Stimulated activated naive CD4-positive, alpha-beta T cell treated with Interleukin-2 at 50 U/mL for 16 hours (primary cell): ENCODE data around the gene RFX4.

Experiments
- DNase-seq: peaks from one replicate; lab custom pipeline; 2025; lab: John Stamatoyannopoulos, UW

Gene RFX4

GRCh38 chr12:106647793-106648514 lies 65.2 kb downstream of the RFX4 start:
- DNase-seq, result no peak

GRCh38 chr12:106648736-106649135 lies 65.9 kb downstream of the RFX4 start:
- DNase-seq, result no peak

- no peak for DNase-seq
These were observed 68.7 kb downstream of the RFX4 start for GRCh38 chr12:106651552-106651951.

GRCh38 chr12:106652510-106653015 lies 69.8 kb downstream of the RFX4 start:
- DNase-seq, result no peak

GRCh38 chr12:106655577-106655976 lies 72.8 kb downstream of the RFX4 start:
- DNase-seq, result no peak

- DNase-seq, result no peak
These were observed 74.7 kb downstream of the RFX4 start for GRCh38 chr12:106657488-106657887.

- DNase-seq, result no peak
These were observed 80.6 kb downstream of the RFX4 start for GRCh38 chr12:106663385-106663784.

- no peak for DNase-seq
These were observed 86.4 kb downstream of the RFX4 start for GRCh38 chr12:106669216-106669615.

GRCh38 chr12:106670131-106670530 lies 87.3 kb downstream of the RFX4 start:
- no peak for DNase-seq

- no peak for DNase-seq
These were observed 89.0 kb downstream of the RFX4 start for GRCh38 chr12:106671840-106672239.

GRCh38 chr12:106672314-106673025 lies 89.7 kb downstream of the RFX4 start:
- DNase-seq, result no peak

- no peak for DNase-seq
These were observed 90.3 kb downstream of the RFX4 start for GRCh38 chr12:106673141-106673540.

- DNase-seq, result no peak
These were observed 93.0 kb downstream of the RFX4 start for GRCh38 chr12:106675651-106676435.

GRCh38 chr12:106679574-106679973 lies 96.8 kb downstream of the RFX4 start:
- DNase-seq, result no peak

GRCh38 chr12:106680280-106680679 lies 97.5 kb downstream of the RFX4 start:
- no peak for DNase-seq

GRCh38 chr12:106681210-106681609 lies 98.4 kb downstream of the RFX4 start:
- DNase-seq, result no peak

GRCh38 chr12:106682594-106683234 lies 99.9 kb downstream of the RFX4 start:
- no peak for DNase-seq

GRCh38 chr12:106684497-106684896 lies 101.7 kb downstream of the RFX4 start:
- DNase-seq, result no peak

GRCh38 chr12:106685381-106685780 lies 102.6 kb downstream of the RFX4 start:
- DNase-seq, result no peak

GRCh38 chr12:106687672-106688071 lies 104.9 kb downstream of the RFX4 start:
- no peak for DNase-seq

- no peak for DNase-seq
These were observed 107.9 kb downstream of the RFX4 start for GRCh38 chr12:106690569-106691305.
